IPS DF 19.7 (cell line): ENCODE data around the gene SLC17A1.
"Not testable (repeated sequence)": the region's sequence is repeated elsewhere in the genome, so short reads cannot be mapped to it uniquely, and the experiment has no call there.

Experiments
- DNase-seq: peaks from one replicate; pipeline ENCODE4 v3.0.0-alpha.2; 2013; ENCODE audit warnings: low read depth, low spot score

The SLC17A1 gene

DNA sequence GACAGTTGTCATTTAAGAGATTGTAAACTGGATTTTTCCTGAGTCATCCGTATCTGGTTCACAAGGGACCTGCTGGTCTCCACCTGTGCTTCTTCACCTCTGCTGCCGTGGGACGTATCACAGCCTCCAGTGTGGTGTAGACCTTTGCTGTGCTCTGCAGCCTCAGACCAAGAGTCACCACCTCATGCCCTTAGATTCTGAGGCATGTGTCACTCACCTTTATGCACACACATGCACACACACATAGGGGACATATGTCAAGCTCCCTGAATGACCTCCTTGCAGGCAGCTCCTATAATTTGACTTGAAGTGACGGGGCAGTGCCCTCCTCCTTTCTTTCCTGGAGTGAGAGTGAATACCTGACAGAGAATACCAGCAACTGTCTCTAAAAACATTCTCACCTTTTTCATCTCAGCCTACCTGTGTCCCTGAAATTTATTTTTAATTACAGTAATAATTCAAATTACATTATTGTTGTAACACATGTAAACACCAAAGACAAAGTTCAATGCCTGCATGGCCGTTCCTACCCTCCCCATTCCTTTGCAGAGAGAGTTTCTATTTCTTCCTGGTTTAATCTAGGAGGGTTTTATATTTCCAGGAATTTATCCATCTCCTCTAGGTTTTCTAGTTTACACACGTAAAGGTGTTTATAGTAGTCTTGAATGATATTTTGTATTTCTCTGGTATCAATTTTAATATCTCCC, 73.8 kb downstream of the SLC17A1 start:
- DNase-seq = no peak

DNA sequence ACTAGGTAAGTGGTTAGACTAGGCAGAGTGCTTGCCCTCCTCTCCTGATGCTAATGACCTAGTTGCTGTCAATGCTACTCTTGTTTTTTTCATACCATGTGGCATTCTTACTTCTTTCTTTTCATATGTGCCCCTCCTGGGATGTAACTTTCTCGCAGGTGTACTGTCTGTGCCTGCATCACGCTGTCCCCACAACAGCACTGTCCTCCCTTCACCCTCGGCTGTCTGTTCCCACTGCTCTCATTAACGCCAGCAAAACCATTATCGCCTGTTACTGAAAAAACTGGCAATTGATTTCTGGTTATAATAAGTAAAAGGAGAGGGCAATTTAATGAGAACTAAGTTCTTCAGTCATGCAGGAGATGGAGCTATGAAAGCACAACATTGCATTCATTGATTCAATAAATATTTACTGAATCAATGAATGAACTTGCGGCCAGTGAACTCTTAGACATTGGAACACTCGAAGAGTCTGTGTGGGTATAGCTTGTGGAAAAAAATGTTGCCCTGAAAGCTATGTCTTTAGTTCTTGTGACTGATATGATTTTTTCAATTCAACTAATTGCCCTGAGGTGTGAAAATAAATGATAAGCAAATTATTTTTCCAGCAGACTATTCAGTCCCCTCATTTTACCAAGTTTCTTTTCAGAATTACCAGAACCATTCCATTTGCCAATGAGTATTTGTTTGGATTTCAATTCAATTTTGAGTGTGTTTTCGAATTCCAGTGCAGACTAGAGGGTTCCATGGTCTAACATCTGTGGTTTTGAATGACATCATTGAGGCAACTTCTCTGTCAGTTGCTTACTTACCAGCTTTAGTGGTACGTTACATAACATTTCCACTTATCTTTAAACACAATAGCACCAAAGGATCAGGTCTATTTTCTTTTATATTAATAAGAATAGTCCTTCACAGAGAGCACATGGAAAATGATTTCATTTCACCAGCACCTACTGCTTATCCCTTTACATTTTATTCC, 75.2 kb downstream of the SLC17A1 start:
- no peak for DNase-seq

DNA sequence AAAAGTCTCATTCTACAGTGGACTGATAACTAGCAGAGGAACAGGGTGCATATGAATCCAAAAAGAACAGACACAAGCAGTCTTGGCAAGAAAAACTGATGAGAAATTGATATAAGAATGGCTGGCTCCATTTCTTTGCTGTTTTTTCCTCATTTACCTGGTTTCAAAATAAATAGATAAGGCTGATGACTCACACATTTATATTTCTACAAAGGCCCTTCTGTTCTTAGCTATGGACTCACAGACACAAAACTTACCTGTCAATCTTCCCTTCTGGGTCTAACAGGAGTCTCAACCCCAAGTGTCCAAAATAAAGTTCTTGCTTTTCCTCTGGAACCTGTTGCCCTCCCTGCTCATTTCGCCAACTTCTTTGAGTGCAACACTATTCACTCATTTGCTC, 76.4 kb downstream of the SLC17A1 start:
- DNase-seq = no peak

DNA sequence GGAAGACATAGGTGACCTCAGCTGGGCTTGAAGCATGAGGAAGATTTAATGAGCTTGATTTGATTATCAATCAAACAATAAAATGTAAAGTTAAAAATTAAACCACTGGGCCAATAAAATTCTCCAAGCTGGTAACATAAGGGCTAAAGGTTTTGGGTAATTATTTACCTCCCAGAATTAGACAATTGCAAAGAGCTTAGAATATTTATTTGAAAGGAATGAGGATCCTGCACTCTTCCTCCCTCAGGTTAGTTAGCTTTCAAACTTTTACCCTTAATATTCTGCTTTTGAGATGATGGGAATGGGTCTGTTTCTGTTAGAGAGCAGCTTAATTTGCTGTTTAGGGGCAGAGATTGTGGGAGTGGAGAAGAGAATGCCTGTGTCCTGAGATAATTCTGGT, 77.3 kb downstream of the SLC17A1 start, which contains the start of gene SLC17A4:
Gene SLC17A4 (plus strand): TSS at position 208 of the 400 bp plus-strand sequence. CDS start 7,221 bp downstream, outside the sequence.
- DNase-seq = no peak

DNA sequence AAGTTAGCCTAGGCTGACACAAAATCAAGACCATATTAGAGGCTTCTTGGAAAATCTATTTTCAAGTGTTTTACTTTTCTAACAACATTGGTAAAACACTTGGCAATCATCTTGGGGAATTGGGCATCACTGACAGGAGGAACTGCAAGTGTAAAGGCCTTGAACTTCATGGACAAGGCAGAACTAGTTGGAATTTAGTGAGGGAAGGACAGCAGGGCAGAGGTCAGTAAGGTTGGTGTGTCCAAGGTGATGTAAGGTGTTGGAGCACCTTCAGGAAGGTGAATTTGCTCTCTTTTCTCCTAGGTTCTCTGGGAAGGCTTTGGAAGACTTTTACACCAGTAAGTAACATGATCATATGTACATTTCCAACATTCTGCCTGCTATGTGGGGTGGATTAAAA, 78.8 kb downstream of the SLC17A1 start:
- DNase-seq = no peak

DNA sequence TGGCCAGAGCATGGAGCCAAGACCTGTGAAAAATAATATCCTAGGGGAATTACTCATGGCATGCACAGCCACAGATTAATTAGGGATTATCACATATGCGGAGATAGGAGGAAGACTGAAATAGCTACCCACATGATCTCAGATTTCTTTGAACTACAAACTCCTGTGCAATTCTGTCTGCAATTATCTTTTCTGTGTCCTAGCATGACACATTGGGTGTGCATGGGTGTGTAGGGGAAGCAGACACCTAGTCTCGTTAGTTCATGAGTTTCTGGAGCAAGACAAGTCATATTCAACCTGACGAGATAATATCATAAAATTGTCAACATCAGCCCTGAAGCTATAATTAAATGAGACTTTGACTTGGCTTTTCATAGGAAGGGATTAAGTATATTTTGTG, 80.9 kb downstream of the SLC17A1 start:
- DNase-seq = no peak

DNA sequence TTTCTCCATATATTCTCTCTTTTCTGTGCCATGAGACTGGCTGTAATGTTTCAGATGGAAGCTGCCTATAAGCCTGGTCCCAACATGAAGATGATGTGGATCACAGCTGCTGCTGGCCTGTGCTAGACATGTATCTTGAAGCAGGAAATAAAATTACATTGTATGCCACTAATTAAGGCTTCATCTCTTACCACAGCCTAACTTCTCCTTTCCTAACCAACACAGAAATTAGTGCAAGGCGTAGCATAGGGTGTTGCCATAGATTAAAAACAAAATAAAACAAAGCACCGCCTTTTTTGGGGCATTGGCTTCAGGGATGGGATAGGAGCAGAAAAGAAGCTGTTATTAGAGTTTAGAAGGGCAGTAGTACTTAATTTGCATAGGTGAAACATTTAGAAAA, 82.0 kb downstream of the SLC17A1 start:
- DNase-seq = no peak

DNA sequence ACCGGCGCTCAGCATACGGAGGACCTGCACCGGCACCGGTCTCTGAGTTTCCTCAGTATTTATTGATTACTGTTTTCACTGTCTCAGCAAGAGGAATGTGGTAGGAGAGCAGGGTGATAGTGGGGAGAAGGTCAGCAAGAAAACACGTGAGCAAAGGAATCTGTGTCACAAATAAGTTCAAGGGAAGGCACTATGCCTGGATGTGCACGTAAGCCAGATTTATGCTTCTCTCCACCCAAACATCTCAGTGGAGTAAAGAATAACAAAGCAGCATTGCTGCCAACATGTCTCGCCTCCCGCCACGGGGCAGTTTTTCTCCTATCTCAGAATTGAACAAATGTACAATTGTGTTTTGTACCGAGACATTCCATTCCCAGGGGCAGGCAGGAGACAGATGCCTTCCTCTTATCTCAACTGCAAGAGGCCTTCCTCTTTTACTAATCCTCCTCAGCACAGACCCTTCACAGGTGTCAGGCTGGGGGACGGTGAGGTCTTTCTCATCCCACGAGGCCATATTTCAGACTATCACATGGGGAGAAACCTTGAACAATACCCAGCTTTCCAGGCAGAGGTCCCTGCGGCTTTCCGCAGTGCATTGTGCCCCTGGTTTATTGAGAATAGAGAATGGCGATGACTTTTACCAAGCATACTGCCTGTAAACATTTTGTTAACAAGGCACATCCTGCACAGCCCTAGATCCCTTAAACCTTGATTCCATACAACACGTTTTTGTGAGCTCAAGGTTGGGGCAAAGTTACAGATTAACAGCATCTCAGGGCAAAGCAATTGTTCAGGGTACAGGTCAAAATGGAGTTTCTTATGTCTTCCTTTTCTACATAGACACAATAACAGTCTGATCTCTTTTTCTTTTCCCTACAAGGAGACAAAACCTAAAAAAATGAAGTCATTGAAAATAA, 83.0 kb downstream of the SLC17A1 start:
- DNase-seq = not testable (repeated sequence)

DNA sequence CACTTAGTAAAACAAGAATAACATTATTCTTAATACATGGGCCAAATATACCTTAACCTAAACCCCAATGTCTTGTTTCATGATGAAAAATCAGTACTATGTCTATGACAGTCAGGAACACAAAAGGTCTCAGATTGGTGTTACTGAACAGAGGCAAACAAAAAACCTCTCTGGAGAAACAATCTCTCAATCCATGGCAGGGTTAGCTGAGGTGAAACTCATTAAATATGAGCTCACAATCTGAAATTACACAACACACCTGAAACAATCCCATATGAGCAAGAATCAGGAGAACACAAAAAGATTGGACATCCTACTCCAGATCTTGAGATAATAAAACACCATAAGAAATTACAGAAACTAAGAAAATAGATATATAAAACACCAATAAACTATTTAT, 83.8 kb downstream of the SLC17A1 start:
- no peak for DNase-seq

DNA sequence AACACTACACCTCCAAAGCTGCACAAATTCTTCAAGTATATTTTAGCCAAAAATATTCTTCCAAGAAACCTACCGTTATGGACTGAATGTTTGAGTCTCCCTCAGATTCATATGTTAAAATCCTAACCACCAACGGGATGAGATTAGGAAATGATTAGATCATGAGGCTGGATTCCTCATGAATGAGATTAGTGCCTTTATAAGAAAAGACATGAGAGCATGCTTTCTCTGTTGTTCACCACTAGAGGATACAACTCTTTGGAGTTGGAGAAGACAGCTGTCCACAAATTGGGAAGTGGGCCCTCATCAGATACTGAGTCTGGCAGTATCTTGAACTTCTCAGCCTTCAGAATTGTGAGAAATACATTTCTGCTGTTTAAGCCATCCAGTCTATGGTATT, 84.4 kb downstream of the SLC17A1 start:
- DNase-seq = no peak

DNA sequence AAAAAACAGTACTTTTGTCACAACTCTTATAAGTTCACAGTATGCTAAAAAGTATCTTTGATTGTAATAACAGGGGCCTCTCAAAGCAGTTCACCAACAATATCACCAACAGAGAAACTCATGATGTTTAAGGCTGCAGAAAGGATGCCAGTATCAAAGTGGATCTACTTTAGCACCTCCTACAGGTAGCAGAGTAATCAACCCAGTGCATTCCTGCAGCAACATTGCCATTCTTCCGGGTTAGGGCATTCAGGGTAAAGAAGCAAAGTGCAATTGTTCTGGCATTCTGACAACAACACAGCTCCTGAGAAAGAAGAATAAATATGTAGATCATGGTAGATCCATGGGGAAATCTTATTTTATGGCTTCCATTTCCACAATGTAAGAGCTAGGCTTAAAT, 84.9 kb downstream of the SLC17A1 start:
- DNase-seq = no peak

DNA sequence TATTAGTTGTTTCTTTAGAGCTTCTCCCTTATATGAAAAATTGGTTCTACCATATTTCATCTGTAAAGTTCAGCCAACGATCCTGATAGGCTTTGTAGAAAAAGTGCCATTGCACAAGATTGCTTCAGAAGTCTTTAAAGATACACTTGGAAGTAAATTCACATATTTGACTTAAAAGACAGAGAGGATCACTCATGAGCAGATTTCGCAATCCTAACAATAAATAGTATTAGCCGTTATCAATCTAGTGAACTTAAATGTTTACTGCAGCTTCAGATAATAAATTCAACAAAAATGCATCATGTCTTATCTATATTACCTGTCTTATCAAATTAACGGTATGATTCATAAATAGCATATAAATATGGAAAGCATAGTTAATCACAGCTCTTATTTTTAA, 86.0 kb downstream of the SLC17A1 start:
- DNase-seq = no peak

DNA sequence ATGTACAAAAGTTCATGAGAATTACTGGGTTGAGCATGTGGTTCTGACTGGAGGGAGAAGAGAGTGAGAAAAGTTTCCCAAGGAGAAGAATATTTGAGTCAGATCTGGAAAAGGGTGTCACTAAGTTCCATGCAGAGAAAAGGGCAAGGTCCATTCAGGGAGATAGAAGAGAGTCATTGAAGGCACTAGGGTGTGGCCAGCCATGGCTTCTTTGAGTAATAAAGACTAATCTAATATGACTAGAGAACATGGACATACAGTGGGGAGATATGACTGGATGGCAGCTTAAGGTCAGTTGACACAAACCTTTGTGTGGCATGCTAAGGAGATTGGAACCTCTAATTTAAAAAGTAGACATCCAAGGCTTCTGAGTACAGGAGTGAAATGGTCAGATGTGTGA, 88.0 kb downstream of the SLC17A1 start:
- DNase-seq = no peak

DNA sequence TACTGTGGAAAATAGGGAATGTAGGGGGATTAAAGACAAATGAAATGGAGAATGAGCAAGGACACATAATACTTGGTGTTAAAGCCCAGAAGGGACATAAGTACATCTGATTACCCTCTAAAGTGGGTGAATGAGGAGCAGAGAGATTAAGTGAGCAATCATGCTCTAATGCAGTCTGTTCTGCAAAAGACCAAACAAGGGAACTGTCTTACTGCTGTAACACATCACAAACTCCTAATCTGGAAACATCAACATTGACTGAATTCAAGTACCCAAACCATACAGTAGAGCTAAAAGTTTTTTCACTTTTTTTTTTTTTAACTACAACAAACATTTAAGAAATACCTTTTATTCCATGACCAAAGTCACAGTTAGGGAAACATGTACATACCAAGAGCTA, 96.6 kb downstream of the SLC17A1 start:
- no peak for DNase-seq
